GM19023 (cell line): Measurements from ENCODE around the gene PLA2G4D.
"Not testable (repeated sequence)": the region's sequence is repeated elsewhere in the genome, so short reads cannot be mapped to it uniquely, and the experiment has no call there.

Experiments
- ATAC-seq: cut with Tn5 transposase; IDR thresholded peaks from one replicate; pipeline ENCODE4 v1.9.1; 2021; ENCODE audit warnings: mild to moderate bottlenecking, moderate library complexity; ENCODE audit not compliant: unreplicated experiment

PLA2G4D gene

GRCh38 chr15:42123546-42123945, 29.2 kb upstream of the PLA2G4D start:
- no peak for ATAC-seq

GRCh38 chr15:42121682-42122081, 27.3 kb upstream of the PLA2G4D start:
- no peak for ATAC-seq

DNA sequence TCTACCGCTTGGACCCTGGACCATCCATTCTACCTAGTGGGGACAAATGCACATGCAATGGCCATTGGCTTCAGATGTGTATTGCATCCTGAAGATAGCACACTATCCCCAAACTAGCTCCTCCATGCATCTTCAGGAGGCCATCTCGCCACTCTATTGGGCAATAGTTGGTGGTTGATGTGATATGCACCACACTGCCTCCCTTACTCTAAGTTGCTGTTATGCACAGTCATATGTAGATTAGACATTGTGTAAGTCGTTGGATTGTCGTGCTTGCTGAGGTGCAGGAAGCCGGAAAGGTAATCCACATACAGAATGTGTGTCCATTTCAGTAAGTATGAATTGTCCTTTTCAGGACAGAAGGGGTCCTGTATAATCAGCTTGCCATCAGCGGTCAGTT, 26.7 kb upstream of the PLA2G4D start:
- no peak for ATAC-seq

DNA sequence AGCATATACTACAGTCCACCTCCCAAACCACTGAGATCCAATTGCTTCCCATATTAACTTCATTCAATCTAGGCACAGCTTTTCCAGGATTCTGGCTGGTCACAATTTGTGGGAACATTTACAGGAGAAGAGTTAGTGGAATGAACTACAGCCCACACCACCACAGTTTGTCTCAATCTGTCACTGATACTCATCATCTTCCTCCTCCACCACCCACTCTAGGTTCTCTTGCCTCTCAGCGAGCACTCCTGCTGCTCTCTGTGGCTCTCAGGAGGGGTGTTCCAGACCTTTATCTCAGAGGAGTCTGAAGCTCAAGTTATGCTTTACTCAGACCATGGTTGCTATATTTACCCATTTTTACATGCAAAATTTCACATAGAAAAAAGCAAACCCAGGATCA, 25.9 kb upstream of the PLA2G4D start:
- no peak for ATAC-seq

DNA sequence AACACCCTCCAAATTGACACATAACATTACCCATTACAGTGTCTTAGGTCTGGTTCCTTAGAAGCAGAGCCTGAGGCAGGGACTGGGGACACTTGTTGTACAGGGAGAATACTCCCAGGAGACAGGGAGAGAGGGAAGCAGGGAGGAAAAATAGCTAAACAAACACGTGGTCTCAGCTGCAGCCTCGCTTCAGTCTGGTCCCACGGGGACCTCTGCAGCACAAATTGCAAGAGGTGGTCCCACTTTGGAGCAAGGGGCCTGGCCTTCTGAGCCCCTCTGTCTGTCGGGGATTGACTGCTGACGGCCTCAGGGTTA, 25.0 kb upstream of the PLA2G4D start:
- ATAC-seq, result no peak

- ATAC-seq, result no peak
These were observed 24.5 kb upstream of the PLA2G4D start for GRCh38 chr15:42118650-42119445.

- no peak for ATAC-seq
These were observed 17.6 kb upstream of the PLA2G4D start for GRCh38 chr15:42111924-42112323.

GRCh38 chr15:42110367-42110766, 16.0 kb upstream of the PLA2G4D start:
- ATAC-seq, result no peak

DNA sequence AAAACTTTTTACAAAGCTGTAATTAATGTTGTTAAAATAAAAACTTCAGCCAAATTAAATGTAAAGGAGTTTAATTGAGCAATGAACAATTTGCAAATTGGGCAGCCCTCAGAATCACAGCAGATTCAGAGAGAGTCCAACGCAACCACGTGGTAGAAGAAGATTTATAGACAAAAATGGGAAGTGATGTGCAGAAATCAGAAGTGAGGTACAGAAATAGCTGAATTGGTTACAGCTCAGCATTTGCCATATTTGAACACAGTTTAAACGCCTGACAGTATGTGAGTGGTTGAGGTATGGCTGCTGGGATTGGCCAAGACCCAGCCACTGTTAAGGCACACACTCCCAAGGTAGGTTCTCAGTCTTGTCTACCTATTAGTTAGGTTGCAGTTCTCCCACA, 14.4 kb upstream of the PLA2G4D start:
- no peak for ATAC-seq

DNA sequence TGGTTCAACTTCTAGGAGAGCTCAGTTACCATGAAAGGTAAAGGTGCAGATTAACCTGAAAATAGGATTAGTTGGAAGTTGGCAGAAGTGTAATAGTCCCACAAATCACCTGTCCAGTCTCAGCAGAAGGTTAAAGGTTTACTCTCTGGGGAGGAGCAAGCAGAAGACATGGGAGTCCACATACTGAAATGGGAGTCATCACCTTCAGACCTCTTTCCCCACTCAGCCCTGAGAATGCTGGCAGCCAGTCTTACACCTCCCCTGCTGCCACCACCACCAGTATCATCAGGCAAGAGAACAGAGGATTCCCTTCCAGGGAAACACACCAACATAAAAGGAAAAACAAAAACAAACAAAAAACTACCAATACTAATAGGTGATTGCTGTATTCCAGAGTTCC, 13.8 kb upstream of the PLA2G4D start:
- ATAC-seq, result no peak

- ATAC-seq, result no peak
These were observed 13.1 kb upstream of the PLA2G4D start for GRCh38 chr15:42107473-42107872.

DNA sequence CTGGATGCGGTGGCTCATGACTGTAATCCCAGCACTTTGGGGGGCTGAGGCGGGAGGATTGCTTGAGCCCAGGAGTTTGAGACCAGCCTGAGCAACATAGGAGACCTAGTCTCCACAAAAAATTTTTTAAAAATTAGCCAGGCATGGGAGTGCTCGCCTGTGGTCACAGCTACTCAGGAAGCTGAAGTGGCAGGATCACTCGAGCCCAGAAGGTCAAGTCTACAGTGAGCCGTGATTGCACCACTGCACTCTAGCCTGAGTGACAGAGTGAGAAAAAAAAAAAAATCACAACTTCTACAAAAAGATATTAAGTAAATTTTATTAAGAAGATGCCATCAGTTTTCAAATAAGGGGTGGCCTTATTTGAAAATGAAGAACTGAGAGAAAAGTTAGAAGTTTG, 11.9 kb upstream of the PLA2G4D start:
- no peak for ATAC-seq

GRCh38 chr15:42104095-42104891, 9.9 kb upstream of the PLA2G4D start:
- ATAC-seq, result no peak

DNA sequence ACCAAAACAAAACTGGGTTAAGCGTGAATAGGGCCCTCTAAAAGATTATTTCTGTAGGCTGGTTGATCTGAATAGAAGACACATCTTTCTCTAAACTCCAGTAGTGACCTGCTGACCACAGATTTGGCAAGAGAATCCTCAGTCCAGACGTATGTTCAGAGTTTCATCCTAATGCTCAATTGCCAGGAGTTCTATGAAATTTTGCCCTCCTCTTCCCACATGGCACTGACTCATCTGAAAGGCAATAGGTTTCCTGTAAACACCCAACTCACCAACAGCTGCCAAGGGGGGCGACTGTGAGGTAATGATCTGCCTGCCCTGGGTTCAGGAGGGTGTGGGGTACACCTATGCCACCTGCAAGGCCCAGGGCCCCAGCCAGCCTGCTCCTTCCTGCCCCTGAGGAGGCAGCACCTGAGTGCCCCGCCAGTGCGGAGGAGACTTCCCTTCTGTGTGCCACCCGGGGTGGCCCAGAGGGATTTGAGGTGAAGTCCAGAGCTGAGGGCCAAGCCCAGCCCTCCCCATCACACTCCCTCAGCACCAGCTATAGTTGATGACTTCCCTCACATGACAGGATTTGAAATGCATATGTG, 8.4 kb upstream of the PLA2G4D start:
- no peak for ATAC-seq

- no peak for ATAC-seq
These were observed 7.5 kb upstream of the PLA2G4D start for GRCh38 chr15:42101861-42102260.

DNA sequence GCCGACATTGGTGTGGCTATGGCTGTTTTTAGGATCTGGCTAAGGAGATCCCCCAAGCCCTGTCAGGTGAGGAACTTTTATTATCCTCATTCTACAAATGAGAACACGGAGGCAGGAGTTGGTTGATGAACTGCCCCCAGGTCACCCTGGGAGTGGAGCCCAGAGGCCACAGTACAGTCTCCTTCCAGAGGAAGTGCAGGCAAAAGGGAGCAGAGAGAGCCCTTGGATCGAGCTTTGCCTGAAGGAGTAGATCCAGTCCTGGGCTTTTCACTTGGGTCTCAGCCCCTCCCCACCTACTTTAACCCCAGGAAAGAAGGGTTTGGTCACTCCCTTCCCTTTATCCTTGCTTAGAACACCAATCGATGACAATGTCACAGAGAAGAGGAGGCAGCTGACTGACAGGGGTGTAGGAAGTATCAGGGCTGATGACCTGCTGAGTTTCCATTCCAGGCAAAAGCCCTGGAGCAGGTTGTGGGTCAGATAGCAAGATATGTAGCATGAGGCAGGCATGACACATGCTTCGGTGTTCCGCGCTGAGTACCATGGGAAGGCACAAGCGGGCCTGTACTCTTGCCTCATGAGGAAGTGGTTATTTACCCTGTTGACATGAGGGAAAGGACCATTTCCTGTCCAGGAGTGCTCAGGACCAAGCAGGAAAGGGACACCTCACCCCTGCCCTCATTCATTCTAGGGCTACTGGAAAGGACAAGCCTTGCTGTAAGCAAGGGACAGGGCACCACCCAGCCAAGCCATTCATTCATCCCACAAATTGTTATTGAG, 5.8 kb upstream of the PLA2G4D start:
- ATAC-seq, result no peak

- ATAC-seq, result no peak
These were observed 2.7 kb upstream of the PLA2G4D start for GRCh38 chr15:42097018-42097417.

- ATAC-seq, result no peak
These were observed 396 bp downstream of the PLA2G4D start for GRCh38 chr15:42093966-42094365.

DNA sequence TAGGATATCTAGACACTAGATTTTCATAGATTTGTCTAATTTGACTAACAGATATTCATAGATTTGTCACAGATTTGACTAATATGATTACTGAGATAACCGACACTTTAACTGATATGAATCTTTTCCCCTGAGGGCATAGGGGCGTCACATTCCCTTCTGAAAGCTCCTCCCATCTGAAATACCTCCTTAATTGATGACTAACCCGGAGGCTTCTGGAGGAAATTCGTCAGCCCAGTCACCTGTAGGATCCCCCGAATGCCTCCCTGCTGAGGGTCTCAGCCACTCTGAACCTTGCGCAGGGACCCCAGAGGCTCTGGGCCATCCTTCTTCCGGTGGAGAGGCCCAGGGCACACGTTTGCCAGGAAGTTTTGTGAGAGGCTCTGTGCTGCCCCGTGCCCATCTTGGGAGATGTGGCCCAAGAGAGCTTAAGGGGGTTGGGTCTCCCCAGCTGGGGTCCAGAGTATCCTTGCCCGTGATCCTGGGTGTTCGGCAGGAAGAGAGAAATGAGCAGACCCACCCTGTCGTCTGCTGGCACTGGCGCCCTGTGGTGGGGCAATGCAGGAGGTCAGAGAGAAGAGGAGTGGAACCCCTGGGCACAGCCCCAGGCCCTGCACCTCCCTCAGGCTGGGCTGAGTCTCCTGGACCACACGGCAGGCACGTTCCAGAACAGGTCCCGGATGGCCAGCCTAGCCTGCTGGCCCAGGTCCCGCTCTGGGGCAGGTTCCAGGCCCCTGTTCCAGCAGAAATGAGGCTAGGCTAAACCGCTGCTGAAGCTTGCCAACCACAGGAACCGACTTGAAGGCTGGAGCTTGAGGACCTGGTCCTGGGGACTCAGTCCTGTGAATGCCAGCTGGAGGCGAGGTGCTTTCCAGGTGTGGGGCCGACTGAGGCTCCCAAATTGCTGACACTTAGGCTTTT, 1.7 kb downstream of the PLA2G4D start:
- ATAC-seq, result no peak

- ATAC-seq, result not testable (repeated sequence)
These were observed 2.5 kb downstream of the PLA2G4D start for GRCh38 chr15:42091753-42092397.
